ENCODE data around the gene DOCK4. TPM values are rescaled to one million over a fixed set of nuclear protein-coding genes. Genes with fewer than 3 reads are reported as not detected.
A peak's percentile ranks its signal among the peaks of the same experiment; 100 is the strongest.

The DOCK4 gene
- total and polyA plus RNA-seq, 9 donors, result 8.2 to 14.0 (median 10.0) TPM

DNA sequence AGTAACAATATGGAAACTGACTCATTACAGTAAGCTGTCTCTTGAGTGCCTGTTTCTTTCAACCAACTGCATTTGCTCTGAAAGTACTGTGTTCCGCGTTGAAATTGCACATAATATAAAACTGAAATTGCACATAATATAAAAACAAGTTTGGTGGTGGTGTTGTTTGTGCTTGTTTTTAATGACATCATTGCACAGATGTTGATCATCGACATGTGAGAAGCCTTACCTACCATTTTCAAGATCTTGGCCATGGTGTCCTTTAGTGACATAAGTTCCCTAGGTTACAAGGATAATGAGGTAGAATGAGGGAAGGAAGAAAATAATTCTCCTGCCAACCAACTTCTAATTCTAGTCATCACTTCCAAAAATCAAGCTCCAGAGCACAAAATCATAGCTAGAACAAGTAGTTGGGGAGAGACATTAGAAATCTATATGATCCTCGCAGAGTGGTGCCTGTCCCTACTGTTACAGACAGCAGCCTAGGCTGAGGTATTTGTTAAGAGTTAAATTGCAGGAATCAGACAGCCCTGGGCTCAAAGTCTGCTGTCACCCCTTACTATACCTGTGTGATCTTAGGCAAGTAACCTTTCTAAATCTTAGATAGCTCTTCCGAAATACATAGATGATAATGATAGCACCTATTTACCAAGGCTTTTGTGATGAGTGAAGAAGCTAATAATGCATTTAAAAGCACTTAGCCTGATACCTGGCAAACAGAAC, 29.3 kb downstream of the DOCK4 start:
- Histone ChIP-seq H3K9me3 (replicated peaks; ENCODE audit: control insufficient read depth, low read depth, low read length) (no peaks in the 10 kb centered on the region), H3K4me1 (ENCODE audit: control insufficient read depth, insufficient read depth, low read length) (peaks cover 9% of the 10 kb centered on the region), H3K27ac (ENCODE audit: low read length) (no peak overlapping the region), H3K36me3 (ENCODE audit: control insufficient read depth, insufficient read depth, low read length) (no peaks in the 10 kb centered on the region), H3K27me3 (ENCODE audit: control insufficient read depth, insufficient read depth, low read length) (no peaks in the 10 kb centered on the region), H3K4me3 (ENCODE audit: low read length) (no peak overlapping the region)
- DNase-seq, result no peak
- WGBS (ENCODE audit: insufficient coverage), result no CpG with 5 or more reads among the region's 5 CpGs

DNA sequence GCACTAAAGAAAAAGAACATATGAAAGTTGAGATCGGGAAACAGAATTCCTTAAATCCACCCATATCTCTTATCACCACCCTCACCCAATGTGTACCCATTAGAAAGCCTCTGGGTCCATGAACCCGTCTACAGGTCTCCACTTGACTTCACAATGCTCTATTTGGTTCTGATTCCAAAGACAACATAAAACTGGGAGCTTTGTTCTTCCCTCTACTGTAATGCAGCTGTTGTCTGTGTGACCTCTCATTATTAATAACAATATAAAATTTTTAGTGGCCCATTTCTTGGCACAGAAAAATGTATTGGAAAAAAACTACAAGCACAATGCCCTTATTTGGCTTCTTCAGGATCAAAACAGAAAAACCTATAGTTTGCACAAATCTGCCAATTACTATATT, 30.0 kb downstream of the DOCK4 start:
- DNase-seq, result no peak
- Histone ChIP-seq H3K27ac (ENCODE audit: low read length) (no peak overlapping the region), H3K27me3 (ENCODE audit: control insufficient read depth, insufficient read depth, low read length) (no peaks in the 10 kb centered on the region), H3K9me3 (replicated peaks; ENCODE audit: control insufficient read depth, low read depth, low read length) (no peaks in the 10 kb centered on the region), H3K4me3 (ENCODE audit: low read length) (no peak overlapping the region), H3K4me1 (ENCODE audit: control insufficient read depth, insufficient read depth, low read length) (peaks cover 9% of the 10 kb centered on the region), H3K36me3 (ENCODE audit: control insufficient read depth, insufficient read depth, low read length) (no peaks in the 10 kb centered on the region)
- 88% methylated on average over 1 of the region's 2 CpGs for WGBS (ENCODE audit: insufficient coverage)

DNA sequence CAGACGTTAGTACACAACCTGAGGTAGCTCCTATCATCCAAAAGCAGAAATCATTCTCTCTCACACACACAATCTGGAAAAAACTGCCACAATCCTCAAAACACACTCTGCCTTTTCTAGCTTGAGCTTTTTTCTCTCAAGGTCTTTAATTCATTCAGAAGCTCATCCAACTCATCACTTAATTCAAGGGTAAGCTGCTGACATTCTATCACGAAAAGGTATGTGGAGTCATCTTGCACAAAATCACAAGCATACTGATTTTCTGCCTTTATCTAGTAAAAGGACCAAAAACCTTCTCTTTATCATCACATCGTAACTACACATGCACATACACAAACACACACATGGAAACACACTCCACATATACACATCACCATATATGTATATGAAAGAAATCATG, 32.0 kb downstream of the DOCK4 start:
- no peaks in the 10 kb centered on the region for H3K36me3 ChIP-seq (ENCODE audit: control insufficient read depth, insufficient read depth, low read length)
- no peaks in the 10 kb centered on the region for H3K9me3 ChIP-seq (replicated peaks; ENCODE audit: control insufficient read depth, low read depth, low read length)
- DNase-seq, result no peak
- peaks cover 7% of the 10 kb centered on the region for H3K4me1 ChIP-seq (ENCODE audit: control insufficient read depth, insufficient read depth, low read length)
- 84% methylated on average over 2 of the region's 3 CpGs for WGBS (ENCODE audit: insufficient coverage)
- H3K27ac ChIP-seq (ENCODE audit: low read length), result no peak overlapping the region
- no peaks in the 10 kb centered on the region for H3K27me3 ChIP-seq (ENCODE audit: control insufficient read depth, insufficient read depth, low read length)
- no peak overlapping the region for H3K4me3 ChIP-seq (ENCODE audit: low read length)

DNA sequence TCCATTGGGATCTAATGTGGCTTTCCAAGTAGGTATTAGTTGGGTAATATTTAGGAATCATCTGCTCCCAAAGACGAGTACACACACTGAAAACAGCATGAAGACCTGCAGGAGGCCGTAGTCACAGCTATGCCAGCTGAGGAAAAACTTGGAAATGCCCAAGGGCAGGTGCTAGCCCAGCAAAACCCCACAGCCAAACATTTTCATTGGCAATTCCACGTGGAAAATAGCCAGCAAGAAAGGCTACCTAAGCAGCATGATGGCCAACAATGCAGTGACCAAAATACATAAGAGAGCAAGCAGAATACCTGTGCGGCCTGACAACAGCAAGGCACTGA, 32.7 kb downstream of the DOCK4 start:
- Histone ChIP-seq H3K27me3 (ENCODE audit: control insufficient read depth, insufficient read depth, low read length) (no peaks in the 10 kb centered on the region), H3K27ac (ENCODE audit: low read length) (peak overlapping the region; percentile 70), H3K4me3 (ENCODE audit: low read length) (no peak overlapping the region), H3K4me1 (ENCODE audit: control insufficient read depth, insufficient read depth, low read length) (peaks cover 7% of the 10 kb centered on the region), H3K9me3 (replicated peaks; ENCODE audit: control insufficient read depth, low read depth, low read length) (no peaks in the 10 kb centered on the region), H3K36me3 (ENCODE audit: control insufficient read depth, insufficient read depth, low read length) (no peaks in the 10 kb centered on the region)
- DNase-seq, result no peak
- WGBS (ENCODE audit: insufficient coverage), result 78% methylated on average over 2 of the region's 4 CpGs

DNA sequence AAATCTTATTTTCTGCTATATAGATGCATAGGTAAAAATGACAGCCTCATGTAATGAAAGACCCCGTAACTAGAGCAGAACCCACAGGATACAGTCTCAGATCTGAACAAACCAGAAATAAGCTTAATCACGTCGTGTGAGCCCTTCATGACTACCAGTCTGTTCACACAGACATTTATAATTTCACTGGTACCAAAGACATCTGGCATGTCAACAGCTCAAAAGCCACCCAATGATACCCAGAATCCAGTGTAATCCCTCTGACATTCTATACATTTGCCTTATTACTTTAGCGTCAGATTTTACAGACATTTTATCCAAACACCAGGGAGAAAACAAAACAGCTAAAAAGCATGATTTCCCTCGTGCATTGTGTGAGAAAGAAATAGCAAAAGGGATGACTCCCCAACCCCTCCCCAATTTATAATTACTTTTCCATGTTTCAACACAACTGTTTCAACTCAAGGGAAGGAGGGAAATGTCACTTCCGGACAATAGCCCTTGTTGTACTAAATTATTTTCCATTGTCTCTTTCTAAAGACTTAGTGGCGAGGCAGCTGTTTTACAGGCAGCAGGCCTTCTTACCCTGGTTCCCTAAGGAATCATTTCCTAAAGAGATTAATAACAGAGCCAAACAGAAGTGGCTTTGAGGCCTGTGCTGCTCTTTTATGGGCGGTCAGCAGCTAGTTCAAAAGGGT, 33.2 kb downstream of the DOCK4 start:
- H3K4me3 ChIP-seq (ENCODE audit: low read length), result no peak overlapping the region

DNA sequence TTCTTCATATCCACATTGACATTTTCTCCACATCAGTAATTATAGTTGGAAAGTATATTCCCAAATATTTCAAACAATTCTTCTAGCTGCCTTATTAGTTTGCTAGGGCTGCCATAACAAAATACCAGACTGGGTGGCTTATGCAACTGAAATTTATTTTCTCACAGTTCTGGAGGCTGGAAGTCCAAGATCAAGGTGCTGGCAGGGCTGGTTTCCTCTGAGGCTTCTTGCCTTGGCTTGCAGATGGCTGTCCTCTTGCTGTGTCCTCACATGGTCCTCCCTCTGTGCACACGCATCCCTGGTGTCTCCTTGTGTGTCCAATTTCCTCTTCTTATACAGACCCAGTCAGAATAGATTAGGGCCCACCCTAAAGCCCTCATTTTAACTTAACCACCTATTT, 34.5 kb downstream of the DOCK4 start:
- DNase-seq, result no peak
- Histone ChIP-seq H3K27me3 (ENCODE audit: control insufficient read depth, insufficient read depth, low read length) (no peaks in the 10 kb centered on the region), H3K4me1 (ENCODE audit: control insufficient read depth, insufficient read depth, low read length) (peaks cover 7% of the 10 kb centered on the region), H3K9me3 (replicated peaks; ENCODE audit: control insufficient read depth, low read depth, low read length) (no peaks in the 10 kb centered on the region), H3K27ac (ENCODE audit: low read length) (no peak overlapping the region), H3K4me3 (ENCODE audit: low read length) (no peak overlapping the region), H3K36me3 (ENCODE audit: control insufficient read depth, insufficient read depth, low read length) (no peaks in the 10 kb centered on the region)
- 100% methylated on average over 1 of the region's 1 CpG for WGBS (ENCODE audit: insufficient coverage)

More for the DNA sequence above, 33.2 kb downstream of the DOCK4 start:
- Histone ChIP-seq H3K9me3 (replicated peaks; ENCODE audit: control insufficient read depth, low read depth, low read length) (no peaks in the 10 kb centered on the region), H3K27ac (ENCODE audit: low read length) (peak overlapping the region; percentile 70), H3K27me3 (ENCODE audit: control insufficient read depth, insufficient read depth, low read length) (no peaks in the 10 kb centered on the region), H3K4me1 (ENCODE audit: control insufficient read depth, insufficient read depth, low read length) (peaks cover 7% of the 10 kb centered on the region), H3K36me3 (ENCODE audit: control insufficient read depth, insufficient read depth, low read length) (no peaks in the 10 kb centered on the region)
- 33% methylated on average over 2 of the region's 8 CpGs for WGBS (ENCODE audit: insufficient coverage)
- peak; percentile 79 for DNase-seq

DNA sequence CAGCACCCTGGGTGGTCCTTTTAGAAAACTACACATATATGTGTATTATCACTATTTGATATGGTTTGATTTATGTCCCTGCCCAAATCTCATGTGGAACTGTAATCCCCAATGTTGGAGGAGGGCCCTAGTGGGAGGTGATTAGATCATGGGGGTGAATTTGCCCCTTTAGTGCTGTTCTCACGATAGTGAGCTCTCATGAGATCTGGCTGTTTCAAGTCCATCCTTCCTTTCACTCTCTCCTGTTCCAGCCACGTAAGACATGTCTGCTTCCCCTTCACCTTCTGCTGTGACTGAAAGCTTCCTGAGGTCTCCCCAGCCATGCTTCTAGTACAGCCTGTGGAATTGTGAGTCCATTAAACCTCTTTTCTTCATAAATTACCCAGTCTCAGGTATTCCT, 37.3 kb downstream of the DOCK4 start:
- no peak for DNase-seq
- Histone ChIP-seq H3K36me3 (ENCODE audit: control insufficient read depth, insufficient read depth, low read length) (no peaks in the 10 kb centered on the region), H3K27ac (ENCODE audit: low read length) (no peak overlapping the region), H3K27me3 (ENCODE audit: control insufficient read depth, insufficient read depth, low read length) (no peaks in the 10 kb centered on the region), H3K9me3 (replicated peaks; ENCODE audit: control insufficient read depth, low read depth, low read length) (no peaks in the 10 kb centered on the region), H3K4me1 (ENCODE audit: control insufficient read depth, insufficient read depth, low read length) (peaks cover 7% of the 10 kb centered on the region), H3K4me3 (ENCODE audit: low read length) (no peak overlapping the region)
- 100% methylated on average over 1 of the region's 2 CpGs for WGBS (ENCODE audit: insufficient coverage)

DNA sequence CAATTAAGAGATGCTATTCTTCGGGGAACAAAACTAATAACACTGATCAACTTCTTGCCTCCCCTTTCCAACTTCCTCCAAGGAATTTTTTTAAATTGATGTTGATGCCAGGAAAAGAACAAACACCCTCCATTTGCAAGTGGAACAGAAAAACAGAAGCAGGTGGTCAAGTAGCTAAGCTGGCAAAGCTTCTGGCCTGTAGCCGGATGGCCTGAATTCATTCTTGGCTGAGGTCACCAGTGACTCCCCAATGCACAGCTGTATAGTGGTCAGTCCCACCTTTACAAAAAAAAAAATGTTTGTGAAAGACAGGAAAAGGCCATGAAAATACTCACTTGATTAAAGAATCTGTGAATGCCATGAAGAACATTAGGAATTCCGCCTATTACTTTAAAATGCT, 39.1 kb downstream of the DOCK4 start:
- H3K4me3 ChIP-seq (ENCODE audit: low read length), result no peak overlapping the region
- H3K27ac ChIP-seq (ENCODE audit: low read length), result no peak overlapping the region
- no peaks in the 10 kb centered on the region for H3K36me3 ChIP-seq (ENCODE audit: control insufficient read depth, insufficient read depth, low read length)
- WGBS (ENCODE audit: insufficient coverage), result no CpG with 5 or more reads among the region's 3 CpGs
- no peaks in the 10 kb centered on the region for H3K27me3 ChIP-seq (ENCODE audit: control insufficient read depth, insufficient read depth, low read length)
- no peaks in the 10 kb centered on the region for H3K4me1 ChIP-seq (ENCODE audit: control insufficient read depth, insufficient read depth, low read length)
- no peaks in the 10 kb centered on the region for H3K9me3 ChIP-seq (replicated peaks; ENCODE audit: control insufficient read depth, low read depth, low read length)
- peak; percentile 49 for DNase-seq

DNA sequence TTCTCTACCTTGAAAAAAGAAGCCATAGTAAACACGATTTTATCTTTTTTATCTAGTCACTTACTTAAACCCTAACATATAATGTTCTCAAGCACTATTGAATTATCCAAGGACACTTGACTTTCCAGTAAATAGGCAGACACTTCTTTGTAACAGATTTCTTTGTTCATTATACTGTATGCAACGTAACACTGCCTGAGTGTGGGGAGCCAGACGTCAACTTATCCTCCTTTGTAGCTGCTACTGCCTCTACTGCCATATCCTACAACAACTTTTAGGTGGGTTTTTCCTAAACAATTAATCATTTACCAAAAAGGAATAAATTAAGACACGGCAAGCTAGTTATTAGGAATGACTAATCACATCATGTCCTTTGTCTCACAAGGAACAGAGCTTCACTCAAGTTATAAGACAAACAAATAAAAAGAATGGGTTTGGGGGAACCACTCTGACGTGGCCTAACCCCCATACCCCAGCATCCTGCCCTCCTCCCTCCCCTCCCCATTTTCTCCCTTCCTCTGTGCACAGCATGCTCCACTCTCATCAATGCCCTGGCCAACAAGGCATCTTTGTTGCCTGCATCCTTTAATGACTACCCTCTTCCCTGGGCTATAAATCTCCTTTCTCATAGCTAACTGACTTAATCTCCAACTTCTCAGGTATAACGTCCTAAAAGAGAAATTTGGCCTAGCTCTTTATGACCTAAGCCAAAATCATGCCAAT, 43.3 kb downstream of the DOCK4 start:
- no peaks in the 10 kb centered on the region for H3K27me3 ChIP-seq (ENCODE audit: control insufficient read depth, insufficient read depth, low read length)
- H3K36me3 ChIP-seq (ENCODE audit: control insufficient read depth, insufficient read depth, low read length), result no peaks in the 10 kb centered on the region
- no peaks in the 10 kb centered on the region for H3K9me3 ChIP-seq (replicated peaks; ENCODE audit: control insufficient read depth, low read depth, low read length)
- H3K4me1 ChIP-seq (ENCODE audit: control insufficient read depth, insufficient read depth, low read length), result no peaks in the 10 kb centered on the region
- H3K27ac ChIP-seq (ENCODE audit: low read length), result no peak overlapping the region
- DNase-seq, result no peak
- no CpG with 5 or more reads among the region's 6 CpGs for WGBS (ENCODE audit: insufficient coverage)
- no peak overlapping the region for H3K4me3 ChIP-seq (ENCODE audit: low read length)

DNA sequence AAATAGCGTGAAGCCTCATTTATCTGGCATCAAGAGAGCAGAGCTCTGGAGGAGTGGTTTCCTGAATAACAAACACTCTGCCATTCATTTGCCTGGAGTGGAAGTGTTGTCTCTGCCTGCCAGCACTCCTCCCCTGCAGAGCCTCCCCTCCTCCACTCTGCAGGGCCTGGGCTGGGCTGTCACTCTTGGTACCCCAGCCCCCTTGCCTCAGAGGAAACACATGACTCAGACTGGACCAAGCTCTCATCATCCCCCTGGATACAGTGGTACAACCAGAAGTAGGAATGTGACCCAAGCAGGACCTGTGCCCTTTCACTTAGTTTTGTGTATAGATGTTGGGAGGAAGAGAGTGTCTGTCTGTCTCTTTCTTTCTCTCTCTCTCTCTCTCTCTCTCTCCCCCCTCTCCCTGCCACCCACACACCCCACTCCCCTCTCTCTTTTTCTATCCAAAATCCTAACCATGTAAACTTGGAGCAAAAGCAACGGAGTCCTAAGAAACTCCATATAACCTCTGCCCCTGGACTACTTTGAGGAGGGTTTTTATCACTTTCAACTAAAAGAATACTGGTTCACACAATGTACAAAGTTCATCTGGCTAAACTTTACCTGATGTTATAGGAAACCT, 43.9 kb downstream of the DOCK4 start:
- WGBS (ENCODE audit: insufficient coverage), result no CpG with 5 or more reads among the region's 2 CpGs
- Histone ChIP-seq H3K9me3 (replicated peaks; ENCODE audit: control insufficient read depth, low read depth, low read length) (no peaks in the 10 kb centered on the region), H3K4me3 (ENCODE audit: low read length) (no peak overlapping the region), H3K27me3 (ENCODE audit: control insufficient read depth, insufficient read depth, low read length) (no peaks in the 10 kb centered on the region), H3K36me3 (ENCODE audit: control insufficient read depth, insufficient read depth, low read length) (no peaks in the 10 kb centered on the region), H3K4me1 (ENCODE audit: control insufficient read depth, insufficient read depth, low read length) (no peaks in the 10 kb centered on the region), H3K27ac (ENCODE audit: low read length) (no peak overlapping the region)
- peak; percentile 26 for DNase-seq
